HG02884 (cell line): ENCODE results near the gene ILDR1.
A peak's percentile ranks its signal among the peaks of the same experiment; 100 is the strongest.
"Not testable (repeated sequence)": the region's sequence is repeated elsewhere in the genome, so short reads cannot be mapped to it uniquely, and the experiment has no call there.

Experiments
- ATAC-seq: cut with Tn5 transposase; IDR thresholded peaks from one replicate; pipeline ENCODE4 v1.9.1; 2021; ENCODE audit warnings: mild to moderate bottlenecking, moderate library complexity; ENCODE audit not compliant: unreplicated experiment

ILDR1 gene

GRCh38 chr3:122021811-122022401 is at the start of gene ILDR1:
TSS of gene ILDR1 (minus strand) at chr3:122022247. CDS start at chr3:122022077, 170 bp downstream.
- ATAC-seq, result no peak

- peak; percentile 51 for ATAC-seq
Measured at GRCh38 chr3:122067588-122068240, 45.7 kb upstream of the ILDR1 start.

- ATAC-seq, result peak; percentile 39
Measured at GRCh38 chr3:122067214-122067550, 45.1 kb upstream of the ILDR1 start.

- no peak for ATAC-seq
Measured at GRCh38 chr3:122066331-122067213, 44.5 kb upstream of the ILDR1 start.

- ATAC-seq, result no peak
Measured at GRCh38 chr3:122064326-122064725, 42.3 kb upstream of the ILDR1 start.

GRCh38 chr3:122063908-122064307 is 41.9 kb upstream of the ILDR1 start:
- ATAC-seq, result no peak

- no peak for ATAC-seq
Measured at GRCh38 chr3:122060040-122060698, 38.1 kb upstream of the ILDR1 start.

GRCh38 chr3:122058294-122058693 is 36.2 kb upstream of the ILDR1 start:
- no peak for ATAC-seq

GRCh38 chr3:122057671-122058070 is 35.6 kb upstream of the ILDR1 start:
- ATAC-seq, result no peak

- ATAC-seq, result peak; percentile 91
Measured at GRCh38 chr3:122055215-122055614, 33.2 kb upstream of the ILDR1 start, which contains the start of gene CD86. TSS of gene CD86 (plus strand) at chr3:122055362. CDS start at chr3:122055490, 128 bp downstream.

- ATAC-seq, result no peak
Measured at GRCh38 chr3:122052968-122053367, 30.9 kb upstream of the ILDR1 start.

- not testable (repeated sequence) for ATAC-seq
Measured at GRCh38 chr3:122047773-122048172, 25.7 kb upstream of the ILDR1 start.

- not testable (repeated sequence) for ATAC-seq
Measured at GRCh38 chr3:122047296-122047695, 25.2 kb upstream of the ILDR1 start.

- no peak for ATAC-seq
Measured at GRCh38 chr3:122033023-122033422, 11.0 kb upstream of the ILDR1 start.

GRCh38 chr3:122032531-122032930 is 10.5 kb upstream of the ILDR1 start:
- ATAC-seq, result no peak

GRCh38 chr3:122031123-122031468 is 9.0 kb upstream of the ILDR1 start:
- peak; percentile 39 for ATAC-seq

GRCh38 chr3:122030381-122031122 is 8.5 kb upstream of the ILDR1 start:
- peak; percentile 60 for ATAC-seq

- peak; percentile 83 for ATAC-seq
Measured at GRCh38 chr3:122025296-122025695, 3.2 kb upstream of the ILDR1 start.

GRCh38 chr3:122024800-122025199 is 2.8 kb upstream of the ILDR1 start:
- no peak for ATAC-seq

GRCh38 chr3:122023335-122023910 is 1.4 kb upstream of the ILDR1 start:
- no peak for ATAC-seq
